Retinal pigment epithelial cell (primary cell): ENCODE results near the gene CKS1B.

Experiments
- DNase-seq: peaks from one replicate; pipeline ENCODE4 v3.0.0-alpha.2; 2010; ENCODE audit warnings: low read depth
- H3K4me3 ChIP-seq: 2 replicates; pipeline ENCODE4 v1.5.1; 2011; ENCODE audit warnings: mild to moderate bottlenecking, low read length, control low read depth, moderate library complexity
- TF ChIP-seq, protein P1 (sequence below): conservative IDR thresholded peaks from 2 replicates; pipeline ENCODE4 v1.5.1; 2011; ENCODE audit warnings: low read depth, low read length, control low read depth, inconsistent platforms

Gene CKS1B

DNA sequence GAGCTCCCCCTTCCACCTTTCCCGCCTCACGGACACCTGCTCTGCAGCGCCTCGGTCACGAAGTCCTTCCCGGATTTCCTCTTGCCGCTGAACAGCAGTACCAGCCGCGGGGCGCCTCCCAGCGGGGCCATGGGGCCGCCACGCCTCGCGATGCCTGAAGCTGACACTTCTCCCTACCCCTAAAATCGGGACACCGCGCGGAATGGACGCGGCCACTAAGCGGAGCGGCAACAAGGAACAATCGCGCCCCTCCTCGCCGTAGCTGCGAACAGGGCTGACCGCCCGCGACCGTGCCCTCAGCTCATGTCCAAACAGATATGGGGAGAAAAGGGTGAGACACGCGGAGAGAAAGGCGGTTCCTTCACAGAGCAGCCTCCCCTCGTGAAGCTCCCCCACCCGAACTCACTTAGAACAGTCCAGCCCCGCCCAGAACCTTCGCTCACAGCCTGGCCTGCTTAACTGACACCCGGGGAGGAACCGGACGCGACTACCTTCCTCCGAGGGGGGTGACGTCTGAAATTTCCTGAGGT, 37.9 kb upstream of the CKS1B start, which contains the start of gene PMVK:
TSS of gene PMVK (minus strand) at position 165 of the 530 bp plus-strand sequence. CDS start at position 131, 34 bp downstream.
- TF ChIP-seq, protein P1, sequence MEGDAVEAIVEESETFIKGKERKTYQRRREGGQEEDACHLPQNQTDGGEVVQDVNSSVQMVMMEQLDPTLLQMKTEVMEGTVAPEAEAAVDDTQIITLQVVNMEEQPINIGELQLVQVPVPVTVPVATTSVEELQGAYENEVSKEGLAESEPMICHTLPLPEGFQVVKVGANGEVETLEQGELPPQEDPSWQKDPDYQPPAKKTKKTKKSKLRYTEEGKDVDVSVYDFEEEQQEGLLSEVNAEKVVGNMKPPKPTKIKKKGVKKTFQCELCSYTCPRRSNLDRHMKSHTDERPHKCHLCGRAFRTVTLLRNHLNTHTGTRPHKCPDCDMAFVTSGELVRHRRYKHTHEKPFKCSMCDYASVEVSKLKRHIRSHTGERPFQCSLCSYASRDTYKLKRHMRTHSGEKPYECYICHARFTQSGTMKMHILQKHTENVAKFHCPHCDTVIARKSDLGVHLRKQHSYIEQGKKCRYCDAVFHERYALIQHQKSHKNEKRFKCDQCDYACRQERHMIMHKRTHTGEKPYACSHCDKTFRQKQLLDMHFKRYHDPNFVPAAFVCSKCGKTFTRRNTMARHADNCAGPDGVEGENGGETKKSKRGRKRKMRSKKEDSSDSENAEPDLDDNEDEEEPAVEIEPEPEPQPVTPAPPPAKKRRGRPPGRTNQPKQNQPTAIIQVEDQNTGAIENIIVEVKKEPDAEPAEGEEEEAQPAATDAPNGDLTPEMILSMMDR = peak; percentile 38
- DNase-seq = peak; percentile 84
- H3K4me3 ChIP-seq = peak within 1 kb of the TSS; percentile 64

GRCh38 chr1:154937085-154937987, 37.1 kb upstream of the CKS1B start:
- peak overlapping the region; percentile 64 for H3K4me3 ChIP-seq
- TF ChIP-seq, protein P1 = peak; percentile 12
- DNase-seq = peak; percentile 86

GRCh38 chr1:154937988-154938386, 36.5 kb upstream of the CKS1B start:
- TF ChIP-seq, protein P1 = no peak
- no peak overlapping the region for H3K4me3 ChIP-seq
- no peak for DNase-seq

DNA sequence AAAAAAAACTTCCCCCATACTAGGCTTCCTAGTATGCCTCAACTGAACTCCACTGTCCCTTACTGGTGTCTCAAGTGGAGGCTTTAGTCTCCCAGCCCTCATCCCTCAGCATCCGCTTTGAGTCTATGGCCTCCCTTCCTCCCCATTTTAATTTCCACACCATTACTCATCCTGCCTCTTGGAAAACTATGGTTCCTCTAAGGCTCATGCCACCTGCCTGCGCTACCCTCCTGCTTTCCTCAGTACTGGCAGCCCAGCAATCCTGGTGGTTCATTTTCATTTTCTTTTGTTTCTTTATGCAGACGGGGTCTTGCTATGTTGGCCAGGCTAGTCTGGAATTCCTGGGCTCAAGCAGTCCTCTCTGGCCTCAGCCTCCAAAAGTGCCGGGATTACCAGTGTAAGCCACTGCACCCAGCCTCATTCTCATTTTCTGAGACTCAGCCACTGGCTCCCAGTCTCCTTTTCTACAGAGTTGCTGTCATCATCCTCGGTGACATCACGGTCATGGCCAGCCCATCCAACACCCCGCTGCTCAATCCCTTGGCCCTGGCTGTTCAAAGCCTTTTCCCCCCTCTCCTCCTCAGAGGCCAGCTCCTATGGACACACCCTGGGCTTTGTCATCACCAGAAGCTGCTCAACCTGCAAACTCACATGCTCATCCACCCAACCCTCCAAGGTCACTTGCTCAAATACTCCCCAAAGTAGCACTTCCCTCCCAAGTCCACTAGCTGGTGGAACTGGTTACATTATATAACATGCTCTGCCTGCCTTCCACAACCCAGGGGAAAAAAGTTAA, 35.7 kb upstream of the CKS1B start:
- no peak for DNase-seq
- TF ChIP-seq, protein P1 = no peak
- H3K4me3 ChIP-seq = no peak overlapping the region

DNA sequence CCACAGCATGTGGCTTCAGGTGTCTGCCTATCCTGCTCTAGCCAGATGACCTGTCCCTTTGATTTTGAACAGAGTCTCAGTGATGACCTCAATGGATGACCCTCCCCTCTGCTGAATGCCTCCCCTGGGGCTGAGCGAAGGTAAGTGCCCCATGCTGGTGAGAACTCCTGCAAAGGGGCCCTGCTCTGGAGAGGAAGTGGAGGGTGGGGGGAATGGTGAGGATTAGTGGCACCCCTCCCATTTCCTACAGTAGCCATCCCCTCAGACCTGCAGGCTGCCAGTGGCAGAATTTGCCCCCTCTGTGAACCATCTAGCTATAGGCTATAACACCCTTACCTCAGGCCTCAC, 34.3 kb upstream of the CKS1B start:
- no peak overlapping the region for H3K4me3 ChIP-seq
- TF ChIP-seq, protein P1 = no peak
- no peak for DNase-seq

DNA sequence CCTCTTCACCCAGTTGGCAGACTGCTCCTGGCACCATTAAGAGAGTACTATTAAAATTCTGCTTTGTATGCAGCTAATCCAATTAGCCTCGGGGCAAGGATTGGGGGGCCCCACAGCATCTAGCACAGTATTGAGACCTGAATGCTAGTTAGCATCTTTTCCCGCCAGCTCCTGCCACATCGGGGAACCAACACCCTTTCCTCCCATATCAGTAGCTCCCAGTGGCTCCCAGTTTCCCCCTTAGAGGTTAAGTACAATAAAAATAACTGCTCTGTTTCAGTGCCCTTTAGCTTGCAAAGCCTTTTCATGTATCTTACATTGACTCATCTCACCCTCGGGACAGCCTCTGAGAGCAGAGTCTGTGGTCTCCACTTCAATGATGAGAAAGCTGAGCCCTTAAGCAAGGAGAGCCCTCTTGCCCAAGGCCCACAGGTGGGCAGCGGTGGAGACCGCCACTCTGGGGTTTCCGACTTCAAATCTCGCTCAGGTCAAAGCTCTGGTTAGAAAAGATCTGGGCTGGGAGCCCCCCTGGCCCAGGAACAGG, 33.8 kb upstream of the CKS1B start:
- H3K4me3 ChIP-seq = no peak overlapping the region
- TF ChIP-seq, protein P1 = no peak
- DNase-seq = peak; percentile 25
